NOMO-1 treated with DMSO at 0.1 percent for 48 hours (cell line): Measurements from ENCODE around the gene GNA15.
A peak's percentile ranks its signal among the peaks of the same experiment; 100 is the strongest.

Source experiments
- DNase-seq: peaks from one replicate; lab custom pipeline; 2025; ENCODE audit not compliant: unreplicated experiment; lab: John Stamatoyannopoulos, UW

The GNA15 gene

GRCh38 chr19:3120611-3121276 lies 15.1 kb upstream of the GNA15 start:
- no peak for DNase-seq

DNA sequence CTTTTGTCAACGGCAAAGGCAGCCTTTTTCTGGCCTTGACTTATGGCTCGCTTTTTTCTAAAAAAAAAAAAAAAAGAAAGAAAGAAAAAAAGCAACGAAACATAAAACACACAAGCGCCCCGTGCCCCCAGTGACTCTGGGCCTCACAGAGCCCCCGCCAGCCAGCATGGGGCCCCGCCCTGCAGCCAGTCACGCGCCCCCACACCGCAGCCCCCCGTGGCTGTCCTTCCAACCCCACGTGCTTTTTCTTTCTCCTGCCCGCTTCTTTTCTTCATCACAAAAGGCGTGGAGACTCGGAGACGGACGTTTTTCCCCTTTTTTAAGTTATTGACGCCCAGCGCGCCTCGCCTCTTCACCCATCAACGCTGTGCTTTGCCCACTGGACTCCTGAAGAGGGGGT lies 14.4 kb upstream of the GNA15 start:
- no peak for DNase-seq

GRCh38 chr19:3121821-3122511 lies 13.9 kb upstream of the GNA15 start:
- no peak for DNase-seq

DNA sequence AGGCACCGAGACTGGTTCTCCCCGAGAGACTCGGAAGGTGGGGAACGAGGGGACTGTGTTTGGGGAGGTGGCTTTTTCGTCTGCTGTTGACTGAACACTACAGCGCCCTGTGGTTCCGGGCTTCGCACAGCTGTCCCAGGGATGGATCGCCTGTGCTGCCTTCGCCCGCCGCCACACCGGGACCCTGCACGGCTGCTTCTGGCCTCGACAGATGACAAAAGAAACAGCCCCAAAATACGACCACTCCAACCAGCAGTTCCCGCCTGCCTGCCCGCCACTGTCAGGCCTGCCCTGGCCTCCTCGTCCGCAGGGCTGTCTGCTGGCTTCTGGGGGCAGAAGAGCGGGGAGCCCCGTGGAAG lies 13.3 kb upstream of the GNA15 start:
- no peak for DNase-seq

GRCh38 chr19:3123088-3123721 lies 12.6 kb upstream of the GNA15 start:
- no peak for DNase-seq

DNA sequence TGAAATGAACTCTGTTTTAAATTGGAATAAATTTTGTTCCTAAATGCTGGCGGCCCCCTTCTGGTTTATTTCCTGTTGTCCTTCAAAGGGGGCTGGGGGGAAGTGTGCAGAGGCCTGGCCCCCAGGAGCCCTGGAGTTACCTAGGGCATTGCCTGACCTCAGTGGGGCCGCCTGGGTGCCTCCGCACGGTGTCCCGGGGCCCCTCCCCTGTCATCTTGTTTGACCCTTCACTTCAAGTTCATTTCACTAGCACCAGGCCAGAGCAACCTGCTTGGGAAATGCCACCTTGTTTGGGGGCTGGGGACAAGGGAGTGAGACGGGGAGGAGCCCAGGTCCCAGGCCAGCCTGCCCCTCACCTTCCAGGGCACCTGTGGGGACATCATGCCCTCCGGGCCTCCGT lies 11.9 kb upstream of the GNA15 start:
- no peak for DNase-seq

DNA sequence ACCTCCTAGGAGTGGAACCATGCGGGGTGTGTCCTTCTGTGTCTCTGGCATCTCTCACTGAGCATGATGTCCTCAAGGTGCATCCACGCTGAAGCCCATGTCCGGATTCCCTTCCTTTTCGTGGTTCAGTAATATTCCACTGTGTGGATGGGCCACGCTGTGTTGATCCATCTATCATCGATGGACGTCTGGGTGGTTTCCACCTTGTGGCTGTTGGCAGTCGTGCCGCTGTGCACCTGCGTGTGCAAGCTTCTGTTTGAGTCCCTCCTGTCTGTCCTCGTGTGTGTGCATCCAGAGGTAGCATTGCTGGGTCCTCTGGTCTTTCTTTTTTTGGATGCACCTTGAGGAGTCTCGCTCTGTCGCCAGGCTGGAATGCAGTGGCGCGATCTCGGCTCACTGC lies 11.2 kb upstream of the GNA15 start:
- DNase-seq: no peak

GRCh38 chr19:3125900-3126524 lies 9.8 kb upstream of the GNA15 start:
- no peak for DNase-seq

GRCh38 chr19:3129112-3129511 lies 6.7 kb upstream of the GNA15 start:
- DNase-seq: no peak

- no peak for DNase-seq
Observed at GRCh38 chr19:3131168-3131567, 4.7 kb upstream of the GNA15 start.

DNA sequence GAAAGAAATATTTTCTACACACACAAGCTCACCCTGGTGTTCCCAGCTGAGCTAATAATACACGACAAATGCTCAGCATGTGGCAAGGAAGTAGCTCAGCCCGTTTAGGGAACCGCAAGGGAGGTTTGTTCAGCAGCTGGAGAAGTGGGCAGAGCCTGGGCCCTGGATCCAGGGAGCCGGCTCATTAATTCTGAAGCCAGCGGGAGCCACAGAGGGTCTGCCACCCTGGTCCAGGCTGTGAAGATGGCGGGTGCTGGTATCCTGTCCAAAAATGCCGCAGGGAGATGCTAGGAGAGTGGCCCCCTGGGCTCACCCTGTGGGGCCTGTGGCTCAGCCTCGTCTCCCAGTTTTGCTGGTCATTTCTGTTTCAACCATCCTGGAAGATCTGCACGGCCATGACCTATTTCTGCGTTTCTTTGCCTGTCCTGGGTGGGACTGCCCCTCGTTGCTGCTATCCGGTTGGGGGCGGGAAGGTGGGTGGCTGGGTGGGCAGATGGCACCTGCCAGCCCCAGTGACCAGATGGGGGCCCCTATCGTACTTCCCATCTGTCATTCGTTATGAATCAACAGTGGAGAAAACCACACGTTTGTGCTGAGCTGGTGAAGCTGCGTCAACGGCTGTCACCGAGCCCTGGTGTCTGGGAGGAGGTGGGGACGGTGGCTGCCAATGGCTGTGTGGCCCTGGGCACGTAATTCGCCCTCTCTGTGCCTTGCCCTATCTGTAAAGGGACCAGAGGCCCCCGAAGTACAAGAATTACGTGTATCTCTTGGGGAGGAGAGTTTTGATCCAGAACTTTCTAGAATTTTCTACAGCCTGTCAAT lies 2.7 kb upstream of the GNA15 start:
- DNase-seq: peak; percentile 86

- DNase-seq: no peak
Observed at GRCh38 chr19:3133793-3134116, 2.1 kb upstream of the GNA15 start.

DNA sequence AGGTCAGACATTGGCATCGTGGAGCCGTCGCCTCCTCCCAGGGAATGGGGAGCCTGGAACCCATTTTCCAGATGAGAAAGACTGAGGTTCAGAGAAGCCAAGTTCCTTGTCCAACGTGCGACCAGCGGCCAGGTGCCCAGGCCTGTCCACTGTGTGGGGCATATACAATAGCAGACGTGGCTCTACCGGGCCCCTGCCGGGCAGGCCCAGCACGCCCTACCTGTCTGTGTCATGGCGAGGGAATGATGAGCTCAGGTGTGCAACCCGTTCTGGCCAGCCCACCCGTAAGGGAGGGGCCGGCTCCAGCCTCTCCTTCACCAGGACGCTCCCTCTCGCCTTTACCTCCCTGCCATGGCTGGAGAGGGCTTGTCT lies 837 bp downstream of the GNA15 start:
- DNase-seq: no peak

DNA sequence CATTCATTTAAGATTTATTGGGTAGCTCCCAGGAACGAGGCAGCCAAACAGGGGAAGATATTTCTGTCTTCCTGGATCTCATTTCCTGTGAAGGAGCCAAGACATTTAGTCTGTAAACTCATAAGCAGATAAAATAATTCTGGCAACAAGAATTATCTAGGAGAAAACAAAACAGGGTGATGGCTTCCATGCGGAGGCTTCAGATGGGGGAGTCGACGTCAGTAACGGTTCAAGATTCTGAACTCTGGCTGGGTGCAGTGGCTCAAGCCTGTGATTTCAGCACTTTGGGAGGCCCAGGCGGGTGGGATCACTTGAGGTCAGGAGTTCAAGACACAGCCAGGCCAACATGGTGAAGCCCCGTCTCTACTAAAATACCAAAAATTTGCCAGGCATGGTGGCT lies 1.3 kb downstream of the GNA15 start:
- DNase-seq: no peak

DNA sequence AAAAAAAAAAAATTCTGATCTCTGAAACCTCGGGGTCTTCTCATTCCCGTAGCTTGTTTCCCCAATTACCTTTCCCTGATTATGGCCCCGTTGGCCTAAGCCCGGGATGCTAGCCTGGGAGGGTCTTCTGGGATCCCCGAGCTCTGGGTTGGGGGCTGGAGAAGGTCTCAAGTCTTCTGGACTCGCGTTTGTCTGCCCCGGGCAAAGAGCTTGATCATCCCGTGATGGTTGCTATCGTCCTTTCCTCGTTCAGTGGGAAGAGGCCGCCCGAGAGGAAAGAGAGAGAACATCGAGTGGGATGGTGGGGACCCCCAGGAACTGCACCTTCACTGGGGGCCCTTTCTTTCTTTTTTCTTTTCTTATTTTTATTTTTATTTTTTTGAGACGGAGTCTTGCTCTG lies 2.4 kb downstream of the GNA15 start:
- no peak for DNase-seq

GRCh38 chr19:3140667-3141038 lies 4.8 kb downstream of the GNA15 start:
- no peak for DNase-seq

- peak; percentile 68 for DNase-seq
Observed at GRCh38 chr19:3142292-3142670, 6.4 kb downstream of the GNA15 start.

GRCh38 chr19:3142781-3143337 lies 7.0 kb downstream of the GNA15 start:
- DNase-seq: no peak

GRCh38 chr19:3145909-3146676 lies 10.3 kb downstream of the GNA15 start:
- peak; percentile 81 for DNase-seq

DNA sequence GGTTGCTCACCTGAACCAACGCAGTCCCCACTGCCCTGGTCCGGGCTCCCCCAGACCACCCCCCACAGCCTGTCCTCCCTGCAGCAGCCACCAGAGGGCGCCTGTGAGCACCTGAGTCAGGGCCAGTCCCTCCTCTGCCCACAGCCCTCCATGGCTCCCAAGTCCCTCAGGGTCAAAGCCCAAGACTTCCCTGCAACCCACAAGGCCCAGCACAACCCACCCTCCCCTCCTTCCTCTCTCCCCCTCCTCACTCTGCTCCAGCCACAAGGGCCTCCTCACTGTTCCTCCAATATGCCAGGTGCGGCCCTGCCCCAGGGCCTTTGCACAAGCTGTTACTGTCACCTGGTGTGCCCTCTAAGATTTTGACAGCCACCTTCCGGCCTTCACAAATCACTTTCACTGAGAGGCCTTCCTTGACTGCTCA lies 10.9 kb downstream of the GNA15 start:
- DNase-seq: no peak
